Transverse colon (tissue), 3 donors: ENCODE data around the gene TNRC6B.

ENCODE experiments used
- POLR2A ChIP-seq: fragments of 450-650 bp; IDR thresholded peaks from one replicate; pipeline ENCODE4 v1.6.1; 2016; ENCODE audit warnings: antibody characterized with exemption, mild to moderate bottlenecking, moderate library complexity
- TF ChIP-seq, protein P1 (sequence below), 5 experiments: fragments of 200-600 bp in 3 of 5; fragments of 450-650 bp in 2 of 5; sonication (generic) in 3 of 5; IDR thresholded peaks; 1 replicate in 2 of 5; 2 replicates in 3 of 5; pipeline ENCODE4 v1.5.1; 2016 to 2017; ENCODE audit warnings: antibody characterized with exemption in 5 of 5, inconsistent platforms in 3 of 5, mild to moderate bottlenecking in 2 of 5, moderate library complexity in 1 of 5

DNA sequence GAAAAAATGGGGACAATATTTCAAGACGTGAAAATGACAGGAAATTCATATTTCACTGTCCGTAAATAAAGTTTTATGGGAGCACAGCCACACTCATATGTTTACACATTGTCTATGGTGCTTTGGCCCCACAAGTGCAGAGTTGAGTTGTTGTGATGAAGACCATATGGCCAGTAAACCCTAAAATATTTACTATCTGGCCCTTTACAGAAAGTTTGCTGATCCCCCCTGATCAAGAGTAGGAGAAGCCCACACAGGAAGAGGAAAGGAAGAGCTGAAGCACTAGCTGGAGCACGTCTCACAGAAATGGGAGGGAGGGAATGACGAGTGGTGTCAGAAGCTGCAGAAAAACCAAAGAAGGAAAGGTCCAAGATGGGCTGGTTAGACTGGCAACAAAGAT, 78.8 kb downstream of the TNRC6B start:
- TF ChIP-seq, protein P1, sequence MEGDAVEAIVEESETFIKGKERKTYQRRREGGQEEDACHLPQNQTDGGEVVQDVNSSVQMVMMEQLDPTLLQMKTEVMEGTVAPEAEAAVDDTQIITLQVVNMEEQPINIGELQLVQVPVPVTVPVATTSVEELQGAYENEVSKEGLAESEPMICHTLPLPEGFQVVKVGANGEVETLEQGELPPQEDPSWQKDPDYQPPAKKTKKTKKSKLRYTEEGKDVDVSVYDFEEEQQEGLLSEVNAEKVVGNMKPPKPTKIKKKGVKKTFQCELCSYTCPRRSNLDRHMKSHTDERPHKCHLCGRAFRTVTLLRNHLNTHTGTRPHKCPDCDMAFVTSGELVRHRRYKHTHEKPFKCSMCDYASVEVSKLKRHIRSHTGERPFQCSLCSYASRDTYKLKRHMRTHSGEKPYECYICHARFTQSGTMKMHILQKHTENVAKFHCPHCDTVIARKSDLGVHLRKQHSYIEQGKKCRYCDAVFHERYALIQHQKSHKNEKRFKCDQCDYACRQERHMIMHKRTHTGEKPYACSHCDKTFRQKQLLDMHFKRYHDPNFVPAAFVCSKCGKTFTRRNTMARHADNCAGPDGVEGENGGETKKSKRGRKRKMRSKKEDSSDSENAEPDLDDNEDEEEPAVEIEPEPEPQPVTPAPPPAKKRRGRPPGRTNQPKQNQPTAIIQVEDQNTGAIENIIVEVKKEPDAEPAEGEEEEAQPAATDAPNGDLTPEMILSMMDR (IDR thresholded peaks at IDR 0.05), result no peak
- TF ChIP-seq POLR2A, result no peak
